Kidney (tissue), 14 donors: ENCODE data around the gene ITPRIPL2. TPM values are rescaled to one million over a fixed set of nuclear protein-coding genes. Genes with fewer than 3 reads are reported as not detected.

Experiments used
- DNase-seq, 5 donors: peaks; one replicate each; pipeline ENCODE4 v3.0.0-alpha.2; 2013 to 2020
- FAIRE-seq: peaks from 2 replicates; lab custom pipeline; 2012; peaks lifted over from hg19 to GRCh38; lab: Jason Lieb, UNC
- H3K27ac ChIP-seq, 2 donors: one replicate each; pipeline ENCODE4 v1.7.0; 2013; ENCODE audit warnings: low read depth in 2 of 2, low read length in 2 of 2, inconsistent platforms in 1 of 2
- H3K27me3 ChIP-seq: one replicate; pipeline ENCODE4 v1.7.1; 2013; ENCODE audit warnings: low read length, inconsistent platforms; ENCODE audit not compliant: control insufficient read depth, insufficient read depth
- H3K36me3 ChIP-seq, 3 donors: one replicate each; pipeline versions ENCODE4 v1.7.0 to v1.7.1; 2013; ENCODE audit warnings: low read length in 3 of 3, control low read depth in 1 of 3, inconsistent platforms in 1 of 3; ENCODE audit not compliant: insufficient read depth in 3 of 3, control insufficient read depth in 2 of 3
- H3K4me1 ChIP-seq, 3 donors: one replicate each; pipeline versions ENCODE4 v1.7.0 to v1.7.1; 2013; ENCODE audit warnings: low read length in 3 of 3, inconsistent platforms in 1 of 3, low read depth in 1 of 3; ENCODE audit not compliant: control insufficient read depth in 2 of 3, insufficient read depth in 2 of 3
- H3K4me3 ChIP-seq, 3 donors: one replicate each; pipeline versions ENCODE4 v1.7.0 to v1.8.1; 2013; ENCODE audit warnings: low read length in 3 of 3, control low read depth in 1 of 3, inconsistent platforms in 1 of 3
- H3K9ac ChIP-seq, 3 donors: one replicate each; pipeline versions ENCODE4 v1.7.0 to v1.7.1; 2013; ENCODE audit warnings: low read length in 3 of 3, control low read depth in 1 of 3, inconsistent platforms in 1 of 3
- H3K9me3 ChIP-seq, 3 donors: one replicate each; pipeline versions ENCODE4 v1.7.0 to v1.7.1; 2013; ENCODE audit warnings: low read length in 3 of 3, control low read depth in 1 of 3, inconsistent platforms in 1 of 3; ENCODE audit not compliant: control insufficient read depth in 2 of 3, insufficient read depth in 1 of 3
- CTCF ChIP-seq: IDR thresholded peaks from 3 replicates; pipeline ENCODE4 v1.5.1; 2012; ENCODE audit warnings: mild to moderate bottlenecking, moderate library complexity, borderline replicate concordance; ENCODE audit not compliant: insufficient read depth; ENCODE audit errors: extremely low read depth
- intact Hi-C: fragments of 100-400 bp; cut with DNase I; formaldehyde crosslinking; loops from one replicate; pipeline ENCODE4 v1.11.1; 2022
- polyA plus RNA-seq: library from polyadenylated mRNA; stranded (reverse); fragments of 350-450 nt; fragmentation: Illumina TruSeq; extraction: RNeasy Lipid Tissue Mini Kit (QIAGEN cat#74804); gene quantifications from one replicate; pipeline ENCODE4 v1.2.3, GENCODE V29; 2014; ENCODE audit warnings: low read depth, low replicate concordance; ENCODE audit not compliant: insufficient read depth
- total RNA-seq: library from RNA; stranded (reverse); fragmentation: NEBNext Ultra II Directional; extraction: Animal tissue kit (Norgen Biotek cat#: 25700); gene quantifications from one replicate; pipeline ENCODE4 v1.2.1, GENCODE V29; 2021
- donor health status: control.
- donor health status: control.
- donor health status: control.
- donor health status: control.
- donor health status: control.
- donor health status: DM: yes; HTN: yes; CAD: no.
- donor health status: Normal renal cell carcinoma (clear cell type).

Gene ITPRIPL2
- total and polyA plus RNA-seq, 2 donors from 2014 or later: 6.7 to 48.1 TPM

GRCh38 chr16:19108409-19109287, 5.1 kb upstream of the ITPRIPL2 start:
- TF ChIP-seq CTCF: no peak
- H3K36me3 ChIP-seq: no peaks in the 10 kb centered on the region
- no peak for FAIRE-seq
- H3K4me3 ChIP-seq: no peak overlapping the region
- H3K9ac ChIP-seq: no peak overlapping the region
- H3K9me3 ChIP-seq: no peaks in the 10 kb centered on the region
- H3K4me1 ChIP-seq: peaks cover 0 to 11% (median 4%) of the 10 kb centered on the region in 3 donors
- no peak overlapping the region for H3K27ac ChIP-seq
- no peak for DNase-seq
- no peaks in the 10 kb centered on the region for H3K27me3 ChIP-seq
- intact Hi-C loops: no loop called here

- no peak for FAIRE-seq
- no peak overlapping the region for H3K27ac ChIP-seq
- H3K9me3 ChIP-seq: no peaks in the 10 kb centered on the region
- no peak overlapping the region for H3K4me3 ChIP-seq
- H3K4me1 ChIP-seq: peaks cover 0 to 11% (median 4%) of the 10 kb centered on the region in 3 donors
- intact Hi-C loops: no loop called here
- H3K9ac ChIP-seq: no peak overlapping the region
- no peaks in the 10 kb centered on the region for H3K36me3 ChIP-seq
- TF ChIP-seq CTCF: no peak
- DNase-seq: no peak
- H3K27me3 ChIP-seq: no peaks in the 10 kb centered on the region
These were observed 4.5 kb upstream of the ITPRIPL2 start for GRCh38 chr16:19109288-19109664.

GRCh38 chr16:19110537-19111360, 3.0 kb upstream of the ITPRIPL2 start:
- DNase-seq (no peak), FAIRE-seq (no peak)
- no peak overlapping the region for H3K9ac ChIP-seq
- intact Hi-C loops: no loop called here
- no peak for TF ChIP-seq CTCF
- H3K4me3 ChIP-seq: no peak overlapping the region
- peaks cover 0 to 15% (median 0%) of the 10 kb centered on the region in 3 donors for H3K4me1 ChIP-seq
- H3K9me3 ChIP-seq: no peaks in the 10 kb centered on the region
- H3K27me3 ChIP-seq: no peaks in the 10 kb centered on the region
- H3K36me3 ChIP-seq: no peaks in the 10 kb centered on the region
- no peak overlapping the region for H3K27ac ChIP-seq
